A673 (cell line): ENCODE results near the gene KRT1.

Experiments used
- CTCF ChIP-seq: fragments of 300-800, 200-600 bp; sonication (generic); conservative IDR thresholded peaks from 2 replicates; pipeline ENCODE4 v1.5.1; 2017; ENCODE audit warnings: low read depth, mild to moderate bottlenecking, antibody characterized with exemption, low read length, moderate library complexity, mixed read lengths
- EZH2 ChIP-seq: fragments of 200-600 bp; sonication (generic); IDR thresholded peaks from 2 replicates; pipeline ENCODE4 v1.6.1; 2017; ENCODE audit warnings: borderline replicate concordance, low read depth, mild to moderate bottlenecking, mixed read lengths, antibody characterized with exemption, low read length; ENCODE audit not compliant: poor library complexity, severe bottlenecking

GRCh38 chr12:52669426-52669825 lies 10.8 kb downstream of the KRT1 start:
- TF ChIP-seq CTCF (no peak), EZH2 (no peak)
